GM12875 (cell line): ENCODE results near the gene GSTA2.

Source experiments
- H3K4me3 ChIP-seq: one replicate; pipeline ENCODE4 v1.5.1; 2011; ENCODE audit warnings: low read depth, low read length, control low read depth
- TF ChIP-seq, protein P1 (sequence below): IDR thresholded peaks from 2 replicates; pipeline ENCODE4 v1.5.1; 2011; ENCODE audit warnings: low read depth, mild to moderate bottlenecking, control low read depth, inconsistent platforms, low read length, moderate library complexity, borderline replicate concordance; ENCODE audit not compliant: insufficient read depth

The GSTA2 gene

DNA sequence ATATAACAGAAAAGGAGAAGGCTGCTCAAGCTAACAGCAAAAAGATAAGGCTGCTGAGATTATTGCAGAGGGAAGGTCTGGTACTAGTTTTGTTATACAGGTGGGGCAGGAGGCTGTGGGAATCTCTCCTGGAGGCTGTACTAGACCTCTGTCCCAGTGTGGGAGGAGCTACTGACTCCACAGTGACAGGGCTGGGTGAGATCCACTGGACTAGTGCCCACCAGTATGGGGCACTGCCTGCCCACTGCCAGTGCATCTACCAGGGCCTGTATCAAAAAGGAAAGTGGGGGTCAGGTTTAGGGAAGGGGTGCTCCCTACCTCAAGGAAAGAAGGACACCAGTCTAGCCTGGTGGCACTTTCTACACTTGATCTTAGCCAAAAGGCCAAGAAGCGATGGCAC is 30.1 kb downstream of the GSTA2 start:
- TF ChIP-seq, protein P1, sequence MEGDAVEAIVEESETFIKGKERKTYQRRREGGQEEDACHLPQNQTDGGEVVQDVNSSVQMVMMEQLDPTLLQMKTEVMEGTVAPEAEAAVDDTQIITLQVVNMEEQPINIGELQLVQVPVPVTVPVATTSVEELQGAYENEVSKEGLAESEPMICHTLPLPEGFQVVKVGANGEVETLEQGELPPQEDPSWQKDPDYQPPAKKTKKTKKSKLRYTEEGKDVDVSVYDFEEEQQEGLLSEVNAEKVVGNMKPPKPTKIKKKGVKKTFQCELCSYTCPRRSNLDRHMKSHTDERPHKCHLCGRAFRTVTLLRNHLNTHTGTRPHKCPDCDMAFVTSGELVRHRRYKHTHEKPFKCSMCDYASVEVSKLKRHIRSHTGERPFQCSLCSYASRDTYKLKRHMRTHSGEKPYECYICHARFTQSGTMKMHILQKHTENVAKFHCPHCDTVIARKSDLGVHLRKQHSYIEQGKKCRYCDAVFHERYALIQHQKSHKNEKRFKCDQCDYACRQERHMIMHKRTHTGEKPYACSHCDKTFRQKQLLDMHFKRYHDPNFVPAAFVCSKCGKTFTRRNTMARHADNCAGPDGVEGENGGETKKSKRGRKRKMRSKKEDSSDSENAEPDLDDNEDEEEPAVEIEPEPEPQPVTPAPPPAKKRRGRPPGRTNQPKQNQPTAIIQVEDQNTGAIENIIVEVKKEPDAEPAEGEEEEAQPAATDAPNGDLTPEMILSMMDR: no peak
- no peak overlapping the region for H3K4me3 ChIP-seq

DNA sequence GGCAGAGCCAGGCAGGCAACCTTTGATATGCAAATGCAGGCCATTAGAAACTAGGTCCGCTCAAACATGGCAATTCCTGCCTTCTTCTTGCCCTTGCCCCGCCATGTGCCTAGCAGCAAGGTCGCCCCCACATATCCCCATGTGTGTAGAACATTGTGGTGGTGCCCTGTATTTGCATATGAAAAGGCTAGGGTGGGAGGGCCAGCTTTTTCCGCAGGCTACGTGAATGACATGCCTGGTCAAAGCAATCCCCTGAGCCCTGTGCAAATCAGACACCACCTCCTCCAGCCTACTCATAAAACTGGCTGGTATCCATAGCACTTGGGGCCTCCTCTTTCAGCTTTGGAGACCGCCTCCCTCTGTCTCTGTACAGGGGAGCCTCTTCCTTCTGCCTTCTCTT is 31.6 kb downstream of the GSTA2 start:
- H3K4me3 ChIP-seq: no peak overlapping the region
- TF ChIP-seq, protein P1: no peak

DNA sequence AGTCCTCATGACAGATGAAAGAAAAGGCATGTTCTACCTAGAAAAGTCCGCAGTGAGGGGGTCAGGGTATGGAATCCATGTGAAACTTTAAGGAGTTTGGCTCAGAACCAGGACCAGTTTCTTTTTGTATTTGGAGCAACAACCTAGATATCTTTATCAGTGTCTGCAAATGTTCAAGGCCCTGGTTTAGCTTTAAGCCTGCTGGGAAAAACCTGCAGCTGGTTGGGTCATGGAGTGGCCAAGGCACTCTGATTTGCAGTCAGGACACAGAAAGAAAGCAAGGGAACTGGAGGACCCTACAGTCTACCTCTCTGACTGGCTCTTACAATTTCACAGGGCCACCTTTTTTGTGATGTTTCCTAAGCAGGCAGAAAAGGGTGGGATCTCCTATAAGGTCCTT is 33.7 kb downstream of the GSTA2 start:
- TF ChIP-seq, protein P1: no peak
- no peak overlapping the region for H3K4me3 ChIP-seq

DNA sequence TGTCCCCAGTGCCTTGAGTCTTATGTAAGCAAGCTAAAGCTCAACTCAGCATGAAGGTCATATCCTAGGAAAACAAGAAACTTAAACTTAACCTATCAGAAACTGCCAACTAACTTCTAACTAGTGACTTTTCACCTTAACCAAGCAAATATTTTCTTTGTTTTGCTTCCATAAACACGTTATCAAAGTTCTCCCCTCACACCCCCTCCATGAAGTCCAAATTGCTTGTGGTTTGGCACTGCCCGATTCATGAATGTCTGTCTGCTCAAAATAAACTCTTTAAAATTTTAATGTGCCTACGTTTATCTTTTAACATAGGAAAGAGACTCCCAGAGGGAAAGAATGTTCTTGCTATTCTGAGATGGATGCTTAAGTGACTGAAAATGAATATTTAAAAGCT is 34.9 kb downstream of the GSTA2 start:
- TF ChIP-seq, protein P1: no peak

DNA sequence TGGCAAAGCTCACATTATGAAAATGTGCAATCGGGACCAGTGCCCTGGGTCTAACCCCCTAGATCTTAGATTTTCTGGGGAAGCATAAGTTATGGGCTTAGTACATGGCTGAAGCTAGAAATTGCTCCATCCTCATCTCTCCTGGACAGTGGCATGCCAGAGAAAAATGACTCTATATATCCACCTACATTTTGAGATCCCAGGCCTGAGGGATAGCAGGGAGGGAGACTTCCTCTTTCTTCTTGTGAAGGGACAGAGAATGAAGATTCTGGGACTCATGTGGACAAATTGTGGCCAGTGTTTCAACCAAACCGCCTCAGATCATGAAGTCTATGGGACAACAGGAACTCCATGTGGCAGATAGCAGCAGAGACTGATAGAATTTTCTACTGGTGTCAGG is 35.4 kb downstream of the GSTA2 start:
- no peak overlapping the region for H3K4me3 ChIP-seq
- TF ChIP-seq, protein P1: no peak

More for the DNA sequence above, 34.9 kb downstream of the GSTA2 start:
- no peak overlapping the region for H3K4me3 ChIP-seq

DNA sequence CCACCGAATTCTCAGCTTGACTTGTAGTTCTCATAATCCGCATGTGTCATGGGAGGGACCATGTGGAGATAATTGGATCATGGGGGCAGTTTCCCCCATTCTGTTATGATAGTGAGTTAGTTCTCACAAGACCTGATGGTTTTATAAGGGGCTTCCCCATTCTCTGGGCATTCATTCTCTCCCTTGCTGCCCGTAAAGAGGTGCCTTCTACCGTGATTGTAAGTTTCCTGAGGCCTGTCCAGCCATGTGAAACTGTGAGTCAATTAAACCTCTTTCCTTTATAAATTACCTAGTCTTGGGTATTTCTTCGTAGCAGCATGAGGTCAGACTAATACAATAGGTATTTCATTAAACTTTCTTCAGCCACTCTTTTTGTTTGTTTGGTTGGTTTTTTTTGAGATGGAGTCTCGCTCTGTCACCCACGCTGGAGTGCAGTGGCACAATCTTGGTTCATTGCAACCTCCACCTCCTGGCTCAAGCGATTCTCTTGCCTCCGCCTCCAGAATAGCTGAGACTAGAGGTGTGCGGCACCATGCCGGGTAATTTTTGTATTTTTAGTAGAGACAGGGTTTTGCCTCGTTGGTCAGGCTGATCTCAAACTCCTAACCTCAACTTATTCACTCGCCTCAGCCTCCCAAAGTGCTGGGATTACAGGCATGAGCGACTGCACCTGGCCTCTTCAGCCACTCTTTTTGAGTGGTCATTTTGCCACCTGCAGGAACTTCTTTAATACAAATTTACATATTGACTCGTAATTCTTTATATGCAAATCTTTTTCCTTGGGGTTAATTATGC is 36.3 kb downstream of the GSTA2 start:
- no peak overlapping the region for H3K4me3 ChIP-seq
- TF ChIP-seq, protein P1: no peak

DNA sequence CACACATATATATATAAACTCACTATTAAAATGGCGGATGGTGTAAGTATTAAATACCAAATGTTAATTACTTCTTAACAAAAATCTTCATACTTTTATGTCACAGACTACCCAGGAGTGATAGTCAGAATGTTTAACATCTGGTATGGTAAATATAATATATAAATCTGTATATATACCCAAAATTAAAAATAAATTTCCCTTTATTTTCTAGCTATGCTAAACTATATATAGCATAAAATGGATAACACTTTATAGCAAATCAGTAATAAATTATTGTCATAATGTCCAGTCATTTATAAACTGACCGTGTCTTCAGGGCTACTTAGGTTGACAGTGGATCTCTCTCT is 37.1 kb downstream of the GSTA2 start:
- H3K4me3 ChIP-seq: no peak overlapping the region
- TF ChIP-seq, protein P1: no peak
